H1 (cell line): ENCODE data around the gene REM2. TPM values are rescaled to one million over a fixed set of nuclear protein-coding genes. Genes with fewer than 3 reads are reported as not detected.
A peak's percentile ranks its signal among the peaks of the same experiment; 100 is the strongest.

Experiments used
- CTCF ChIA-PET: fragments of 300-600 bp; sonication (Branson Sonifier 250); formaldehyde crosslinking; loops from one replicate; lab custom pipeline; 2021; ENCODE audit not compliant: partially characterized antibody; lab: Charles Lee
- POLR2A ChIA-PET: fragments of 300-600 bp; sonication (Branson Sonifier 250); formaldehyde crosslinking; loops from one replicate; lab custom pipeline; 2021; ENCODE audit warnings: inconsistent platforms; ENCODE audit not compliant: partially characterized antibody; lab: Charles Lee
- DNase-seq, 2 experiments: peaks; one replicate each; pipeline versions ENCODE4 v3.0.0 to v3.0.0-alpha.2; 2010 to 2022; ENCODE audit warnings: low spot score in 2 of 2, low read depth in 1 of 2, mixed read lengths in 1 of 2
- FAIRE-seq: peaks from 2 replicates; lab custom pipeline; 2011; peaks lifted over from hg19 to GRCh38; lab: Jason Lieb, UNC
- H2AFZ ChIP-seq: 2 replicates; pipeline ENCODE4 v1.8.1; 2012; ENCODE audit warnings: low read length, inconsistent platforms
- H2AK5ac ChIP-seq: 2 replicates; pipeline ENCODE4 v1.6.1; 2013; ENCODE audit warnings: low read depth, low read length
- H2BK120ac ChIP-seq: replicated peaks from 2 replicates; pipeline ENCODE3; 2013; ENCODE audit warnings: low read depth, low read length, inconsistent platforms
- H2BK12ac ChIP-seq: 2 replicates; pipeline ENCODE4 v1.6.1; 2013; ENCODE audit warnings: low read depth, low read length
- H2BK15ac ChIP-seq: 2 replicates; pipeline ENCODE4 v1.6.1; 2013; ENCODE audit warnings: low read length
- H2BK20ac ChIP-seq: 2 replicates; pipeline ENCODE4 v1.6.1; 2013; ENCODE audit warnings: low read length
- H2BK5ac ChIP-seq: 2 replicates; pipeline ENCODE4 v1.6.1; 2013; ENCODE audit warnings: low read depth, low read length
- H3K14ac ChIP-seq: 2 replicates; pipeline ENCODE4 v1.6.1; 2013; ENCODE audit warnings: inconsistent platforms; ENCODE audit not compliant: insufficient read length
- H3K18ac ChIP-seq: 2 replicates; pipeline ENCODE4 v1.6.1; 2013; ENCODE audit warnings: low read length; ENCODE audit errors: extremely low read depth
- H3K23ac ChIP-seq: 2 replicates; pipeline ENCODE4 v1.6.1; 2013; ENCODE audit warnings: inconsistent platforms; ENCODE audit not compliant: insufficient read length
- H3K23me2 ChIP-seq: 2 replicates; pipeline ENCODE4 v1.6.1; 2013; ENCODE audit warnings: low read depth, low read length
- H3K27ac ChIP-seq: 2 replicates; pipeline ENCODE4 v1.6.1; 2011; ENCODE audit warnings: low read depth, low read length, inconsistent platforms
- H3K27me3 ChIP-seq, 4 experiments: replicated peaks in 1 of 4; 1 replicate in 1 of 4; 2 replicates in 3 of 4; pipeline versions ENCODE4 v1.6.1 to v1.8.1; 2011 to 2013; ENCODE audit warnings: low read length in 3 of 4, mild to moderate bottlenecking in 3 of 4, inconsistent platforms in 2 of 4, mixed read lengths in 2 of 4, moderate library complexity in 1 of 4; ENCODE audit not compliant: control insufficient read depth in 3 of 4, insufficient read depth in 3 of 4; ENCODE audit errors: extremely low read depth in 1 of 4
- H3K36me3 ChIP-seq, 4 experiments: 2 replicates each; pipeline versions ENCODE4 v1.6.1 to v1.8.1; 2011 to 2013; ENCODE audit warnings: mild to moderate bottlenecking in 4 of 4, low read length in 3 of 4, moderate library complexity in 2 of 4, control low read depth in 1 of 4, inconsistent platforms in 1 of 4; ENCODE audit not compliant: insufficient read depth in 4 of 4, control insufficient read depth in 2 of 4
- H3K4ac ChIP-seq: replicated peaks from 2 replicates; pipeline ENCODE3; 2013; ENCODE audit warnings: low read length, low read depth, mixed read lengths, inconsistent platforms; ENCODE audit not compliant: insufficient read length
- H3K4me1 ChIP-seq, 4 experiments: replicated peaks in 1 of 4; 1 replicate in 1 of 4; 2 replicates in 3 of 4; pipeline versions ENCODE4 v1.6.1 to v1.8.1; 2011 to 2013; ENCODE audit warnings: low read length in 3 of 4, inconsistent platforms in 2 of 4, mixed read lengths in 1 of 4; ENCODE audit not compliant: insufficient read depth in 4 of 4, control insufficient read depth in 3 of 4
- H3K4me2 ChIP-seq, 2 experiments: 2 replicates each; pipeline versions ENCODE4 v1.6.1 to v1.8.1; 2011 to 2013; ENCODE audit warnings: low read depth in 2 of 2, low read length in 2 of 2, control low read depth in 1 of 2, inconsistent platforms in 1 of 2, mild to moderate bottlenecking in 1 of 2; ENCODE audit not compliant: insufficient read depth in 1 of 2
- H3K4me3 ChIP-seq, 4 experiments: fragments of 200-600, 300-600 bp in 1 of 4; sonication (generic), shearing (Covaris generic), sonication (Bioruptor Twin) in 1 of 4; 2 replicates each; pipeline versions ENCODE4 v1.5.1 to v1.8.1; 2011 to 2016; ENCODE audit warnings: low read length in 4 of 4, low read depth in 3 of 4, control low read depth in 2 of 4, inconsistent platforms in 2 of 4, mild to moderate bottlenecking in 2 of 4, mixed read lengths in 1 of 4, moderate library complexity in 1 of 4; ENCODE audit not compliant: insufficient read depth in 2 of 4; ENCODE audit errors: extremely low read depth in 1 of 4
- H3K56ac ChIP-seq: replicated peaks from 2 replicates; pipeline ENCODE3; 2013; ENCODE audit warnings: low read depth, mild to moderate bottlenecking, mixed read lengths, low read length, inconsistent platforms; ENCODE audit not compliant: insufficient read length
- H3K79me1 ChIP-seq: 2 replicates; pipeline ENCODE4 v1.6.1; 2013; ENCODE audit warnings: low read depth, low read length, control low read depth
- H3K79me2 ChIP-seq, 2 experiments: 2 replicates each; pipeline versions ENCODE4 v1.6.1 to v1.8.1; 2012 to 2013; ENCODE audit warnings: low read length in 2 of 2, mild to moderate bottlenecking in 2 of 2, inconsistent platforms in 1 of 2; ENCODE audit not compliant: insufficient read depth in 2 of 2, control insufficient read depth in 1 of 2
- H3K9ac ChIP-seq, 4 experiments: replicated peaks in 1 of 4; 1 replicate in 1 of 4; 2 replicates in 3 of 4; pipeline versions ENCODE4 v1.6.1 to v1.8.1; 2011 to 2013; ENCODE audit warnings: low read depth in 3 of 4, low read length in 3 of 4, control low read depth in 2 of 4, mild to moderate bottlenecking in 2 of 4, moderate library complexity in 2 of 4, inconsistent platforms in 1 of 4; ENCODE audit errors: extremely low read depth in 1 of 4
- H3K9me3 ChIP-seq, 2 experiments: 2 replicates each; pipeline versions ENCODE4 v1.6.1 to v1.8.1; 2012 to 2013; ENCODE audit warnings: mild to moderate bottlenecking in 2 of 2, moderate library complexity in 2 of 2, control low read depth in 1 of 2, inconsistent platforms in 1 of 2, low read depth in 1 of 2, low read length in 1 of 2, mixed read lengths in 1 of 2; ENCODE audit not compliant: insufficient read depth in 2 of 2
- H4K20me1 ChIP-seq, 2 experiments: replicated peaks in 1 of 2; 2 replicates each; pipeline versions ENCODE3 to v1.8.1; 2011 to 2013; ENCODE audit warnings: inconsistent platforms in 2 of 2, low read length in 2 of 2, mild to moderate bottlenecking in 1 of 2; ENCODE audit not compliant: insufficient read depth in 2 of 2, control insufficient read depth in 1 of 2
- H4K5ac ChIP-seq: 2 replicates; pipeline ENCODE4 v1.6.1; 2013; ENCODE audit warnings: low read length, low read depth, mixed read lengths, inconsistent platforms; ENCODE audit not compliant: insufficient read length
- H4K8ac ChIP-seq: 2 replicates; pipeline ENCODE4 v1.8.0; 2013; ENCODE audit warnings: mild to moderate bottlenecking, moderate library complexity, low read length, inconsistent platforms; ENCODE audit not compliant: insufficient read depth; ENCODE audit errors: extremely low read depth
- H4K91ac ChIP-seq: replicated peaks from 2 replicates; pipeline ENCODE3; 2013; ENCODE audit warnings: low read length, mixed read lengths, inconsistent platforms; ENCODE audit not compliant: insufficient read length
- JUN ChIP-seq: IDR thresholded peaks from 2 replicates; pipeline ENCODE4 v1.6.1; 2011; ENCODE audit warnings: low read depth, mild to moderate bottlenecking, improper control_type of control experiment, low read length
- WGBS, 2 experiments: shearing (Covaris generic) in 1 of 2; methylation state at CpG; one replicate each; pipeline versions ENCODE4 v1.1.6 to v1.1.7; 2013 to 2015; ENCODE audit warnings: low lambda C conversion rate in 2 of 2, mixed read lengths in 2 of 2, inconsistent platforms in 1 of 2, low coverage in 1 of 2, missing lambda C conversion rate in 1 of 2; ENCODE audit not compliant: insufficient replicate concordance in 2 of 2, insufficient coverage in 1 of 2, insufficient read length in 1 of 2; ENCODE audit errors: extremely low coverage in 1 of 2, missing lambda C conversion rate in 1 of 2; 5-methylcytosine and 5-hydroxymethylcytosine counted together
- polyA plus RNA-seq, 7 experiments: library from polyadenylated mRNA; depleted of rRNA in 3 of 7; stranded (reverse) in 5 of 7; unstranded in 2 of 7; fragments of >200 nt in 5 of 7; fragments of 200-250 nt in 2 of 7; gene quantifications; 1 replicate in 5 of 7; 2 replicates in 1 of 7; 4 replicates in 1 of 7; pipeline versions ENCODE4 v1.2.1 to v1.2.3, GENCODE V29; 2011 to 2013; ENCODE audit warnings: missing spikeins in 2 of 7, mixed read lengths in 2 of 7
- total RNA-seq: library from RNA; stranded (reverse); fragmentation: NEBNext Ultra II Directional; extraction: Animal tissue kit (Norgen Biotek cat#: 25700); gene quantifications from 2 replicates; pipeline ENCODE4 v1.2.1, GENCODE V29; 2021

REM2 gene
- total and polyA plus RNA-seq, 2 of the 8 experiments (the other 6 are each of a cell fraction or from before 2014, with no cell fraction given), result 1.00 to 1.1 TPM

DNA sequence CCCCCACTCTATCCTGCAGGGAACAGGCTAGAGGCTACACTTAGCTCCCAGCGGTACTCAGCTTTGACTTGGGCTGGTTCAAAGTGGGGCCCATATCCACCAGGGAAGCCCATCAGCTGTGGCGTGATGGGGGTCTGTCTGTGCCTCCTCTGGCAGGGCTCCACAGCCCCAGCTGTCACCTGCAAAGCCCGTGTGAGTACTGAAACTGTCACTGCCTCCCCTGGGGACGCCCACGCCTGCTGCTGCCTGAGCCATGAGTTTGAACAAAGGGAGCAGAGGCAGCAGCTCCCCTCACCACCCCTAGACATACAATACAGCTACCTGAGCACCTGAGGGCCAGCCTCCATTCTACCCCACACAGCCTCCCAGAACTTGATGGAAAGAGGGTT lies 5.0 kb downstream of the REM2 start:
- FAIRE-seq, result no peak
- H3K56ac ChIP-seq, result no peak overlapping the region
- peaks cover 3% of the 10 kb centered on the region; the same call in 1 of the 2 replicates for H3K79me1 ChIP-seq
- no peak overlapping the region for H4K5ac ChIP-seq
- 0 out of 2 replicates have a peak overlapping the region, but pooled peaks have one; percentile 7 for H2AK5ac ChIP-seq
- H3K27me3 ChIP-seq, result peaks cover 0 to 17% (median 11%) of the 10 kb centered on the region in 4 experiments; a peak in 6 of 7 replicates
- H3K4me2 ChIP-seq, result peak overlapping the region; percentile 86
- H3K18ac ChIP-seq, result no peak overlapping the region
- no peaks in the 10 kb centered on the region for H3K79me2 ChIP-seq
- no peak for DNase-seq
- no peaks in the 10 kb centered on the region for H3K9me3 ChIP-seq
- no peak overlapping the region for H2BK20ac ChIP-seq
- no peak overlapping the region for H2BK5ac ChIP-seq
- WGBS, 2 experiments, result 86% methylated on average over 5 of the region's 5 CpGs; no CpG with 5 or more reads in 1 of the 2 experiments
- H3K4me3 ChIP-seq, result peak overlapping the region in 2 of 4 experiments; percentile 57 to 83; a peak in 2 of 8 replicates
- no peak overlapping the region for H4K8ac ChIP-seq
- peak overlapping the region; percentile 2; the same call in 1 of the 2 replicates for H2BK12ac ChIP-seq
- H3K4me1 ChIP-seq, result peaks cover 6 to 13% (median 9%) of the 10 kb centered on the region in 4 experiments
- H2BK15ac ChIP-seq, result 0 out of 2 replicates have a peak overlapping the region, but pooled peaks have one; percentile 37
- H3K9ac ChIP-seq, result no peak overlapping the region
- no peak overlapping the region for H2AFZ ChIP-seq
- H4K91ac ChIP-seq, result no peak overlapping the region
- H3K36me3 ChIP-seq, result no peaks in the 10 kb centered on the region
- CTCF ChIA-PET, result interaction anchor here (0.8 to 14.9 kb wide), 8 partner anchors 9 to 74 kb away, joined by 3 to 158 read pairs (median 3); partner anchors contain the start of gene LRP10
- H3K14ac ChIP-seq, result no peak overlapping the region
- no peaks in the 10 kb centered on the region for H4K20me1 ChIP-seq
- H3K4ac ChIP-seq, result no peak overlapping the region
- no peak overlapping the region for H3K27ac ChIP-seq
- no peak overlapping the region for H3K23ac ChIP-seq
- H3K23me2 ChIP-seq, result peaks cover 11% of the 10 kb centered on the region
- H2BK120ac ChIP-seq, result no peak overlapping the region
- POLR2A ChIA-PET, result interaction anchor here (0.8 to 1.2 kb wide), 4 partner anchors 9 to 65 kb away, joined by 3 to 5 read pairs (median 4); partner anchors contain the start of gene MRPL52
- TF ChIP-seq JUN, result no peak
